ENCODE measurements around the gene COPG2. TPM values are rescaled to one million over a fixed set of nuclear protein-coding genes. Genes with fewer than 3 reads are reported as not detected.
"Not testable (repeated sequence)": the region's sequence is repeated elsewhere in the genome, so short reads cannot be mapped to it uniquely, and the experiment has no call there.

Gene COPG2
- total and polyA plus RNA-seq, 2 donors (not counting 3 experiments of a cell fraction or from before 2014, with no cell fraction given) = 9.4 to 11.6 TPM

DNA sequence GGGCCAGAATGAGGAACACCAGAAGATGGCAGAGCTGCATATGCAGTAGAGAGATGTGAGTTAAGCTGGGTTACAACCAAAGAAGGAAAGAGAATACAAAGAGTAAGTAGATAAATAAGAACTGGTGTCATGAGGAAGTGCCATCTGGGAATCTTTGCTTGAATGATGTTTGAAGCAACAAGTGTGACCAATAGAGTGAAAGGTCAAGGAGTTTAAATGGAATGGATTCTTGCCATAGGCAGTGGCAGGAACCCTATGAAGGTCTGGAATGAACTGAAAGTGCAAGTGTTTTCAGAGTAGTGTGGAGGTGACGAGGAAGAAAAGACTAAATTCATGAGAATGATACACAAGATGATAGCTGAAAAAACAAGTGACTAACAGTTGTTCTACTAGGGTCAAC lies 155.1 kb downstream of the COPG2 start:
- no peaks in the 10 kb centered on the region for H3K4me1 ChIP-seq (ENCODE audit: control insufficient read depth, extremely low read depth, insufficient read depth, low read length)
- CTCF ChIA-PET = interaction anchor here (1.2 kb wide), 1 partner anchor 16 kb away, joined by 3 read pairs; no protein-coding TSS in a partner anchor
- H3K27ac ChIP-seq (ENCODE audit: insufficient read depth, low read depth, low read length) = no peak overlapping the region
- no peaks in the 10 kb centered on the region for H3K79me2 ChIP-seq (ENCODE audit: control insufficient read depth, insufficient read depth, low read length)
- no peak for DNase-seq (ENCODE audit: low read depth, low spot score)
- FAIRE-seq = no peak
- H3K4me2 ChIP-seq (ENCODE audit: insufficient read depth, low read length) = no peak overlapping the region
- H3K9ac ChIP-seq (replicated peaks; ENCODE audit: extremely low read depth, insufficient read depth, low read length) = no peak overlapping the region
- dilution Hi-C loops (cut with MboI; ENCODE audit: extremely low pct_ligation_motif_present, low sequenced_read_pairs) = no loop called here
- no peaks in the 10 kb centered on the region for H3K36me3 ChIP-seq (ENCODE audit: control insufficient read depth in 2 of 2, extremely low read depth in 1 of 2, insufficient read depth in 2 of 2, low read length in 2 of 2)
- H3K9me1 ChIP-seq (replicated peaks; ENCODE audit: control insufficient read depth, extremely low read depth, insufficient read depth, low read length) = no peaks in the 10 kb centered on the region
- POLR2A ChIA-PET = no interaction called here
- BruUV-seq (replicated peaks) = no TSS peak
- H3K4me3 ChIP-seq (replicated peaks in 1 of 3; ENCODE audit: insufficient read depth in 1 of 3, low read depth in 1 of 3, low read length in 3 of 3) = no peak overlapping the region
- intact Hi-C loops (cut with micrococcal nuclease) = no loop called here
- H3K27me3 ChIP-seq (ENCODE audit: control insufficient read depth in 2 of 2, insufficient read depth in 2 of 2, low read length in 2 of 2) = no peaks in the 10 kb centered on the region
- no peaks in the 10 kb centered on the region for H4K20me1 ChIP-seq (replicated peaks; ENCODE audit: control insufficient read depth, extremely low read depth, insufficient read depth, low read length)
- H3K9me3 ChIP-seq (replicated peaks; ENCODE audit: control insufficient read depth, insufficient read depth, low read length) = no peaks in the 10 kb centered on the region
- H2AFZ ChIP-seq (ENCODE audit: low read depth, low read length) = no peak overlapping the region
- TF ChIP-seq, protein P1, sequence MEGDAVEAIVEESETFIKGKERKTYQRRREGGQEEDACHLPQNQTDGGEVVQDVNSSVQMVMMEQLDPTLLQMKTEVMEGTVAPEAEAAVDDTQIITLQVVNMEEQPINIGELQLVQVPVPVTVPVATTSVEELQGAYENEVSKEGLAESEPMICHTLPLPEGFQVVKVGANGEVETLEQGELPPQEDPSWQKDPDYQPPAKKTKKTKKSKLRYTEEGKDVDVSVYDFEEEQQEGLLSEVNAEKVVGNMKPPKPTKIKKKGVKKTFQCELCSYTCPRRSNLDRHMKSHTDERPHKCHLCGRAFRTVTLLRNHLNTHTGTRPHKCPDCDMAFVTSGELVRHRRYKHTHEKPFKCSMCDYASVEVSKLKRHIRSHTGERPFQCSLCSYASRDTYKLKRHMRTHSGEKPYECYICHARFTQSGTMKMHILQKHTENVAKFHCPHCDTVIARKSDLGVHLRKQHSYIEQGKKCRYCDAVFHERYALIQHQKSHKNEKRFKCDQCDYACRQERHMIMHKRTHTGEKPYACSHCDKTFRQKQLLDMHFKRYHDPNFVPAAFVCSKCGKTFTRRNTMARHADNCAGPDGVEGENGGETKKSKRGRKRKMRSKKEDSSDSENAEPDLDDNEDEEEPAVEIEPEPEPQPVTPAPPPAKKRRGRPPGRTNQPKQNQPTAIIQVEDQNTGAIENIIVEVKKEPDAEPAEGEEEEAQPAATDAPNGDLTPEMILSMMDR (IDR thresholded peaks at IDR 0.05; ENCODE audit: extremely low read depth in 1 of 2, insufficient read depth in 1 of 2, low read depth in 1 of 2, low read length in 2 of 2) = no peak
- TF ChIP-seq JUN (IDR thresholded peaks at IDR 0.05; ENCODE audit: borderline replicate concordance, insufficient read depth, insufficient read length, low read depth) = no peak
- no peak for TF ChIP-seq POLR2A (IDR thresholded peaks at IDR 0.05; ENCODE audit: low read depth, low read length)
- TF ChIP-seq FOS (IDR thresholded peaks at IDR 0.05; ENCODE audit: borderline replicate concordance, insufficient read depth, low read length) = no peak
- no peak for TF ChIP-seq EZH2 (IDR thresholded peaks at IDR 0.05; ENCODE audit: borderline replicate concordance, low read depth, low read length, severe bottlenecking)
- TF ChIP-seq POLR2AphosphoS5 (IDR thresholded peaks at IDR 0.05; ENCODE audit: insufficient read depth, low read depth, low read length) = no peak
- no peak for TF ChIP-seq MYC (IDR thresholded peaks at IDR 0.05; ENCODE audit: low read depth, low read length)
- no peak for TF ChIP-seq GATA2 (IDR thresholded peaks at IDR 0.05; ENCODE audit: insufficient read depth, insufficient read length, low read depth, low read length)
- TF ChIP-seq, protein P2, sequence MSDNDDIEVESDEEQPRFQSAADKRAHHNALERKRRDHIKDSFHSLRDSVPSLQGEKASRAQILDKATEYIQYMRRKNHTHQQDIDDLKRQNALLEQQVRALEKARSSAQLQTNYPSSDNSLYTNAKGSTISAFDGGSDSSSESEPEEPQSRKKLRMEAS (IDR thresholded peaks at IDR 0.05; ENCODE audit: insufficient read depth, insufficient read length) = no peak

DNA sequence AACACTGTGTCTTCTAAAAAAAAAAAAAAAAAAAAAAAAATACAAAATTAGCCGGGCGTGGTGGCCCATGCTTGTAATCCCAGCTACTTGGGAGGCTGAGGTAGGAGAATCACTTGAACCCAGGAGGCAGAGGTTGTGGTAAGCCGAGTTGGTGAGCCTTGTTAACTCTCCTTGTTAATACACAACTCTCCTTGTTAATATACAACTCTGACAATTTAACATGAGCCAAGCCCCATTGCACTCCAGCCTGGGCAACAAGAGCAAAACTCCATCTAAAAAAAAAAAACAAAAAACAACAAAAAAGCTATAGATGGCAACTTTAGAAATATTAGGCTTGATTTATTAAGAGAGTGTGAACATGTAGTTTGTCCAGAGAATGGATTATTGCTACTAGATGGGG lies 156.5 kb downstream of the COPG2 start:
- FAIRE-seq; H3K4me1 ChIP-seq (ENCODE audit: control insufficient read depth, extremely low read depth, insufficient read depth, low read length): not testable (repeated sequence)
- CTCF ChIA-PET = interaction anchor here (0.7 to 1.9 kb wide), 3 partner anchors 14 to 285 kb away, joined by 3 to 4 read pairs (median 3); no protein-coding TSS in a partner anchor

More for the DNA sequence above, 156.5 kb downstream of the COPG2 start:
- H3K36me3 ChIP-seq (ENCODE audit: control insufficient read depth in 2 of 2, extremely low read depth in 1 of 2, insufficient read depth in 2 of 2, low read length in 2 of 2); H3K9ac ChIP-seq (replicated peaks; ENCODE audit: extremely low read depth, insufficient read depth, low read length); H3K27me3 ChIP-seq (ENCODE audit: control insufficient read depth in 2 of 2, insufficient read depth in 2 of 2, low read length in 2 of 2); H3K9me1 ChIP-seq (replicated peaks; ENCODE audit: control insufficient read depth, extremely low read depth, insufficient read depth, low read length); H3K79me2 ChIP-seq (ENCODE audit: control insufficient read depth, insufficient read depth, low read length); H4K20me1 ChIP-seq (replicated peaks; ENCODE audit: control insufficient read depth, extremely low read depth, insufficient read depth, low read length); H3K4me2 ChIP-seq (ENCODE audit: insufficient read depth, low read length); intact Hi-C loops (cut with micrococcal nuclease); dilution Hi-C loops (cut with MboI; ENCODE audit: extremely low pct_ligation_motif_present, low sequenced_read_pairs); H3K27ac ChIP-seq (ENCODE audit: insufficient read depth, low read depth, low read length); BruUV-seq (replicated peaks); H3K9me3 ChIP-seq (replicated peaks; ENCODE audit: control insufficient read depth, insufficient read depth, low read length); DNase-seq (ENCODE audit: low read depth, low spot score); H2AFZ ChIP-seq (ENCODE audit: low read depth, low read length); POLR2A ChIA-PET; H3K4me3 ChIP-seq (replicated peaks in 1 of 3; ENCODE audit: insufficient read depth in 1 of 3, low read depth in 1 of 3, low read length in 3 of 3): not testable (repeated sequence)
